Endothelial cell of umbilical vein (primary cell): ENCODE data around the gene STXBP5L.

Experiments
- EZH2 ChIP-seq: IDR thresholded peaks from 2 replicates; pipeline ENCODE4 v1.6.1; 2012; ENCODE audit warnings: borderline replicate concordance, low read depth, mild to moderate bottlenecking, moderate library complexity, low read length, inconsistent platforms; ENCODE audit not compliant: severe bottlenecking
- FOS ChIP-seq: IDR thresholded peaks from 2 replicates; pipeline ENCODE4 v1.6.1; 2011; ENCODE audit warnings: mild to moderate bottlenecking, low read length, moderate library complexity, borderline replicate concordance; ENCODE audit not compliant: insufficient read depth
- JUN ChIP-seq: IDR thresholded peaks from 2 replicates; pipeline ENCODE4 v1.6.1; 2011; ENCODE audit warnings: borderline replicate concordance, low read depth; ENCODE audit not compliant: insufficient read length, insufficient read depth
- MYC ChIP-seq: IDR thresholded peaks from one replicate; pipeline ENCODE4 v1.6.1; 2011; ENCODE audit warnings: mild to moderate bottlenecking, low read depth, low read length
- POLR2A ChIP-seq: IDR thresholded peaks from 2 replicates; pipeline ENCODE4 v1.6.1; 2012; ENCODE audit warnings: low read depth, mild to moderate bottlenecking, control low read depth, low read length
- POLR2AphosphoS5 ChIP-seq: IDR thresholded peaks from 2 replicates; pipeline ENCODE4 v1.6.1; 2012; ENCODE audit warnings: low read depth, mild to moderate bottlenecking, control low read depth, low read length, moderate library complexity; ENCODE audit not compliant: insufficient read depth
- TF ChIP-seq, protein P1 (sequence below): IDR thresholded peaks from 2 replicates; pipeline ENCODE4 v1.6.1; 2011; ENCODE audit not compliant: insufficient read depth, insufficient read length
- TF ChIP-seq, protein P2 (sequence below), 2 donors: IDR thresholded peaks; 1 replicate in 1 of 2; 2 replicates in 1 of 2; pipeline ENCODE4 v1.5.1; 2011; ENCODE audit warnings: low read length in 2 of 2, mild to moderate bottlenecking in 2 of 2, moderate library complexity in 2 of 2, control low read depth in 1 of 2, inconsistent platforms in 1 of 2, low read depth in 1 of 2; ENCODE audit not compliant: insufficient read depth in 1 of 2; ENCODE audit errors: extremely low read depth in 1 of 2

DNA sequence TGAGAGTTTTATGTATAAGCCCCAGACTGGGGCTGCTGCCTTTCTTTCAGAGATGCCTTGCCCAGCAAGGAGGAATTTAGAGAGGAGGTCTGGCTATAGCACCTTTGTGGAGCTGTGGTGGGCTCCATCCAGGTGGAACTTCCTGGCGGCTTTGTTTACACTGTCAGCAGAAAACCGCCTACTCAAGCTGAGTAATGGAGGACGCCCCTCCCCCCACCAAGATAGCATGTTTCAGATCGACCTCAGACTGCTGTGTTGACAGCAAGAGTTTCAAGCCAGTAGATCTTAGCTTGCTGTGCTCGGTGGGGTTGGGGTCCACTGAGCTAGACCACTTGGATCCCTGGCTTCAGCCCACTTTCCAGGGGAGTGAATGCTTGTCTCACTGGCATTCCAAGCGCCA lies 155.6 kb downstream of the STXBP5L start:
- TF ChIP-seq, protein P1, sequence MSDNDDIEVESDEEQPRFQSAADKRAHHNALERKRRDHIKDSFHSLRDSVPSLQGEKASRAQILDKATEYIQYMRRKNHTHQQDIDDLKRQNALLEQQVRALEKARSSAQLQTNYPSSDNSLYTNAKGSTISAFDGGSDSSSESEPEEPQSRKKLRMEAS, result no peak
- TF ChIP-seq, protein P2, sequence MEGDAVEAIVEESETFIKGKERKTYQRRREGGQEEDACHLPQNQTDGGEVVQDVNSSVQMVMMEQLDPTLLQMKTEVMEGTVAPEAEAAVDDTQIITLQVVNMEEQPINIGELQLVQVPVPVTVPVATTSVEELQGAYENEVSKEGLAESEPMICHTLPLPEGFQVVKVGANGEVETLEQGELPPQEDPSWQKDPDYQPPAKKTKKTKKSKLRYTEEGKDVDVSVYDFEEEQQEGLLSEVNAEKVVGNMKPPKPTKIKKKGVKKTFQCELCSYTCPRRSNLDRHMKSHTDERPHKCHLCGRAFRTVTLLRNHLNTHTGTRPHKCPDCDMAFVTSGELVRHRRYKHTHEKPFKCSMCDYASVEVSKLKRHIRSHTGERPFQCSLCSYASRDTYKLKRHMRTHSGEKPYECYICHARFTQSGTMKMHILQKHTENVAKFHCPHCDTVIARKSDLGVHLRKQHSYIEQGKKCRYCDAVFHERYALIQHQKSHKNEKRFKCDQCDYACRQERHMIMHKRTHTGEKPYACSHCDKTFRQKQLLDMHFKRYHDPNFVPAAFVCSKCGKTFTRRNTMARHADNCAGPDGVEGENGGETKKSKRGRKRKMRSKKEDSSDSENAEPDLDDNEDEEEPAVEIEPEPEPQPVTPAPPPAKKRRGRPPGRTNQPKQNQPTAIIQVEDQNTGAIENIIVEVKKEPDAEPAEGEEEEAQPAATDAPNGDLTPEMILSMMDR (IDR thresholded peaks at IDR 0.05; ENCODE audit: extremely low read depth in 1 of 2, insufficient read depth in 1 of 2, low read depth in 1 of 2, low read length in 2 of 2), result no peak
- TF ChIP-seq EZH2 (no peak), POLR2A (no peak), JUN (no peak), POLR2AphosphoS5 (no peak), FOS (no peak), MYC (no peak)
